Stimulated activated CD8-positive, alpha-beta memory T cell treated with anti-CD3 and anti-CD28 coated beads, Interleukin-7, amount 100 ng/mL, for 1 hour (primary cell): ENCODE data around the gene CNDP1.
A peak's percentile ranks its signal among the peaks of the same experiment; 100 is the strongest.
"Not testable (repeated sequence)": the region's sequence is repeated elsewhere in the genome, so short reads cannot be mapped to it uniquely, and the experiment has no call there.

Experiments
- DNase-seq, 2 donors: peaks; one replicate each; pipeline ENCODE4 v3.0.0-alpha.2; 2020; ENCODE audit warnings: low read depth in 2 of 2

The CNDP1 gene

DNA sequence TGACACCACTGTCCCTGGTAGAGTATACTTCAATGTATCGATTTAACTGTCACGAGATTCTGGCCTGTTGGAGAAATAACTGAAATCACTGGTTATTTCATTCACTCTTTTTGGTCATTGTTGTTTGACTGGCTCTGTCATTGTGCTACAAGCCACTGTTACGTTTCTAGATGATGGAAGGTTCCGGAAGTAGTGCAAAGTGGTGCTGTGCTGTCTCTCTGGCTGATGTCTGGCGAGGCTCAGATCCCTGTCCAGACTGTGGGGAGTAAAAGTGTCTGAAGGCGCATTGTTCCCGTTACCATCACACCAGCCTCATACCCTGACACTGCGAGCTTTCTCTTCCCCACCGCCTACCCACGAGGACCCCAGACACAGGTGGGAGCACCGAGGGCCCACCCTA, 11.7 kb downstream of the CNDP1 start:
- no peak for DNase-seq

DNA sequence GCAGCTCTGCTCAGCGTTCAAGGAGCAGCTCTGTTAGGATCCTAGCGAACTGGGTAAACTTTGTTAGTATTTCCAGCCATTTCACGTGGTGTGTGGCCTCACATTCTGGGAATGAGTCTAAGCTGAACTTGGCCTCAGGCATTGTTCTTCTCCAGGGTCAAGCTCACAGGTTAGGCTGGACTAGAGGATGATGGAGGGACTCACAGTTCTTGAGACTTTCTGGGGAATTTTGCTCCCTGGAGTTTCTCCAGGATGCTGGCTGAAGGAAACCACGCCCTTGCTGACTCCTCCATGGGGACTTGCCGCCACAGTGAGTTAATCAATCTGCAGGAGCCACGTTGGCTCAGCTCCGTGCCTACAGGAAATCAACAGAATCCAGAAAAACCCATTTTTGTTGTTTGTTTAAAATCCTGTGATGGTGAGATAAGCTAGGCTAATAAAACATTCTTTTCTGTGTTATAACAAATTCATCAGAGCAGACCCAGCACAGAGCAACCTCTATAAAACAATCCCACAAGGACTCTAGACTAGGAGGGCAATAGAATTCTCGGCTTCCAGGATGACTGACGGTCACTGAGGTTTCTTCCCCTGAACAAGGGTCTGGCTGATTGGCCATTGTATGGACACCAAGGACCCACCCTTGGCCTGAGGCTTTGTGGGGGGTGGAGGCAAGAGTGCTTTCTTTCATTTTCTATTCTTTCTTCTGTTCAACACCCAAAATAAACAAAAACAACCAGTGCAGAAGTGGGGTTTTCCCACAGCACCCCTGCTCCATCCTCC, 12.6 kb downstream of the CNDP1 start:
- DNase-seq = no peak

DNA sequence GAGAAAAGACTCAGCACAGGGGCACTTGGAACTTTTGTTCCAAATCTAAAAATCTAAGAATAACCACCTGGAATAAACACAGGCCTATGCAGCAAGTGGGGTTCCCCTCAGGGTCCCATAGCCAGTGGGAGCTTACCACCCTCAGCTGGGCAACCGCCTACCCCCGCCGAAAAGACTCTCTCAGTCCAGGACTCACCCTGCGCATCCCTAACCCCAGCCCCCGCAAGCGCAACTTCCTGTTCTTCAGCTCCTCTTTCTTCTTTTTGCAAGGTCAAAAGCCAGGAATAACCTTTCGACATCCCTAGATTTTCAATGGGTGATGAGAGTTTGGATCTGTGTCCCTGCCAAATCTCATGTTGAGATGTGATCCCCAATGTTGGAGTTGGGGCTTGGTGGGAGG, 13.6 kb downstream of the CNDP1 start:
- DNase-seq = no peak

DNA sequence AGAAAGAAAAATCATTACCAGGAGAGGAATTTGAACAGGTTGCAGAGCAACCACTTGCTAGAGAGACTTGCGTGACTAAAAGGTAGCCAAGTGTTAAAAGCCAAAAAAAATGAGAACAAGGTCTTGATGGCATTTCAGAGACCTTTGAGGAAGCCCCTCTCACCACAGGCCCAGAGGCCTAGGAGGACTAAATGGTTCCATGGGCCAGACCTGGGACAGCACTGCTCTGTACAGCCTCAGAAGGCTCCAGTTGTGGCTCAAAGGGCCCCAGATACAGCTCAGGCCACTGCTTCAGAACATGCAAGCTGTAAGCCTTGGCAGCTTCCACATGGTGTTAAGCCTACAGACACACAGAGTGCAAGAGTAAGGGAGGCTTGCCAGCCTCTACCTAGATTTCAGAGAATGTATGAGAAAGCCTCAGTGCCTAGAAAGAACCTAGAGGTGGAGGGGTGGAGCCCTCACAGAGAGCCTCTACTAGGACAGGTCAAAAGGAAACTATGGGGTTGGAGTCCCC, 15.3 kb downstream of the CNDP1 start:
- DNase-seq = no peak

DNA sequence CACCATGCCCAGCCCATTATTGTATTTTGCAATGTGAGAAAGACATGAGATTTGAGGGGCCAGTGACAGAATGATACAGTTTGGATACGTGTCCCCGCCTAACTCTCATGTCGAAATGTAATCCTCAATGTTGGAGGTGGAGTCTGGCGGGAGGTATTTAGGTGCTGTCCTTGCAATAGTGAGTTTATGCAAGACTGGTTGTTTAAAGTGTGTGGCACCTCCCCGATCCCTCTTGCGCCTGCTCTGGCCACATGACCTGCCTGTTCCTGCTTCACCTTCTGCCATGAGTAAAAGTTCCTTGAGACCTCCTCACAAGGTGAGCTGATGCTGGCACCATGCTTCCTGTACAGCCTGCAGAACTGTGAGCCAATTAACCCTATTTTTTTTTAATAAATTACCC, 16.6 kb downstream of the CNDP1 start:
- DNase-seq = no peak

DNA sequence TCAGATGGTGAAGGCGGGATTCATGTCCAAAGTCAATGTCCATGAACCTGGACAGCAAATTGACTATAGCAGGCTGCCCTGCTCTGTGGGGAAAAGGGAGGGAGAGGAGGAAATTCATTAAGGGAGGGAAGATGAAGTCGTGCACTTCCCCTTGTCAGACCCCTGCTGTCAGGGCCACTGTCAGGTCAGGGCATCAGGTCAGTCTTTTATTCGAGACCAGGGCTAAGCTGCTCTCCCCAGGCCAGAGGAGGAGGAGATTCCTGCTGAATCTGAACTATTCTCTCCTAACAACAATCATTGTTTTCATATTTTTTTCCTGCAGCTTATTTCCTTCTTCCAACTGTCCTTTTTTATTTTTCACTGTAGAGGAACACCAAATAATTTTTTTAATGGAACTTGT, 17.2 kb downstream of the CNDP1 start:
- no peak for DNase-seq

DNA sequence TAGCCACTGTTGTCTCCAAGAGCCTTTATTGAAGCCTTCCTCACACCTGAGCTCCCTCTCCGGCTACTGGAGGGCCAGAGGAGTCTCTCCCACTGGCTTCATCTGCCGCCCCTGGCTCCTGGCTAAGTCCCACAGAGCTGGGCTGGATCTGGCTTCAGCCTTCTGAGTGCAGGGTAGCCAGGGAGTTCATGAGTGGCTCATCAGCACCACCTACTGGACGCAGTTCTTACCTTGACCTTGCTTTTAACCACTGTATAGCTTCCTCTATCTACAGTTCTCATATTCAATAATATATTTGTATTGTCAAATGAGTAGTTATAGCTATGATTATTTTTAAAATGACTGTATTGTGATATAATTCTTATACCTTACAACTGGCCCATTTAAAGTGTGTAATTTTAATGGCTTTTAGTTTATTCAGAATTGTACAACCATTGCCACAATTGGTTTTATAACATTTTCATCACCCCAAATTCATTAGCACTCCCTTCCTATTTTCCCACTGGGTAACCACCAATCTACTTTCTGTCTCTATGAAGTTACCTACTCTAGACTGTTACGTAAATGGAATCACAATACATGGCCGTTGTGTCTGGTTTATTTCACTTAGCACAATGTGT, 17.7 kb downstream of the CNDP1 start:
- peak; percentile 43 to 62 for DNase-seq

DNA sequence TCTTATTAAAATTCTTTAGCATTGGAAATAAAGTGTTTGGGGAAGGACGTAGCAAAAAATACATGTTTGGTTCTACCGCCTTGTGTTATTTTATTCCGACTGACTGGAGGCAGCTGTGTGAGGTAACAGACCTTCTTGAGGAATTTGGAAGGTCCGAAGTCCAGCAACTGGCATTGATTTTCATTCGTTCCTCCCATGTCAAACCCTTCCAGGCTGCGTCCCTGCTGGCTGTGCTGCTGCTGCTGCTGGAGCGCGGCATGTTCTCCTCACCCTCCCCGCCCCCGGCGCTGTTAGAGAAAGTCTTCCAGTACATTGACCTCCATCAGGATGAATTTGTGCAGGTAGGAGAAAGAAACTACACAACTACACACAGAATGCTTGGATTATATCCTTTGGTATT, 21.8 kb downstream of the CNDP1 start:
- no peak for DNase-seq

DNA sequence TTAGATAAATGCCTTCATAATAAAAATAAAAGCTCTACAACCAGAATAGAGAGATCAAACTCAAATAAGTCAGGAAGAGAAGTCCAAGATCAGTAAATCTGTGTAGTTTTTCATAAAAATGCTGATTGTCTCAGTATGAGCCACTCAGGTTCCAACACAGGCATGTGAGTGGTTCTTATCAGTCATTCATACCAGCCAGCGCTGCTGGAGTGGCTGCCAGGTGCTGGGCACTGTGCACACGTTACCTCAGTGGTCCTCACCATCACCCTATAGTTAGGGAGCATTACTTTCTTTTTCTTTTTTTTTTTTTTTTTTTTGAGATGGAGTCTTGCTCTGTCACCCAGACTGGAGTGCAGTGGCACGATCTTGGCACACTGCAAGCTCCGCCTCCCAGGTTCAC, 23.8 kb downstream of the CNDP1 start:
- DNase-seq = no peak

DNA sequence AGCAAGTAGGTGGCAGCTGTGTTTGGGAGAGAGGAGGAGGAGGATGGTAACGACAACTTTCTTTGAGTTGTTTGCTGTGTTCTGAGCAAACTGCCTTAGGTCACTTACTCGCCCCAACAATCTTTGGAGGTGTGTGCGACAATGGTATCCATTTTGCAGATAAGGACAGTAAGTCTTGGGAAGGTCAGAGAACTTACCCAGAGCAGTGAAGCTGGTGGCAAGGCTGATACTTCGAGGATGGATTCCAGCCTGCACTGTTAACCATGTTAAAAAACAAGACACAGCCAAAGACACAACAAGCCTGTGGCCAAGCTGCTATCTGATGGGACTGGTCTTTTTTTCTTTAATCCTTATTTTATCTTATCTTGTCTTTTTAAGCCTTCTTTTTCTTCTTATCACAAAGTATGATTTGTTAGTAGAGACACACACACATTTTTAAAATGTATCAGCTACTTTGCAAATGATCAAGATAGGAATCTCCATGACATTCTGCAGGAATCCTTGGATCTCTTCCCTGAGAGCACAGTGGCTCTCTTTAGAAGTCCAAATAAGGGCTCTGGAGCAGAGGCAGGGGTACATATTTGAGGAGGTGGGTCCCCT, 27.9 kb downstream of the CNDP1 start:
- DNase-seq = no peak

DNA sequence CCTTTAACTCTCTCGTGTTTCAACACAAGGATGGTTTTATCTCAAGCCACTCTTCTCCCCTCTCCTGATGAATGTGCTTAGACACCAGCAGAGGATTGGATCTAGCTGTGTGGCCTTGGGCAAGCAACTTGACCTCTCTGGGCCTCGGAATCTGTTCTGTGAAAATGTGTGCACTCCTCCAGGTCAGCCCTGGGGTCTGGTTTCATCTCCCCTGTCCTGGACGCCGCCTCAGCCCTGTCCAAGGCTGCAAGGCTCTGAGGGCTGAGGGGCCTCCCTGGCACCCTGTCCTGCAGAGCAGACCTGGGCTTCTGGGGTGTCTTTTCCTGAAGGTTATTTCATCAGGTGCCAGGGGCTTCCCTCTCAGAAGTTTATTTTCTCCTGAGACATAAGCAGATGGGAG, 28.5 kb downstream of the CNDP1 start:
- DNase-seq = no peak

DNA sequence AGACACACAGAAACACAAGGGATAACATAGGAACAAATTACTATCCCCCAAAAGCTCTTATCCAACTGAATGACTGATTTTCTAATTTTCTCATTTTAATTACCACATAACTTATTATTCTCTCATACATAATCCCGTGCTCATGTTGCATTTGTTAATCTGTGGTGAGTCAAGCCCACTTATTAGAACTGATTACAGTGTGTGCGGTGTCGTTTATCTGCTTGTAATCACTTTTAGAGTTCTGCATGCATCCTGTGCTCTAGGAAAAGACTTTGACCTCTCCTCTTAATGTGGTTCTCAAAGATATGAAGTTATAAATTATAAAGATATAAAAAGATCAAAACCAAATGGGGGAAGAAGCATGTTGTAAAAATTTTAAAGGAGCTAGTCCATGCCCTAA, 29.7 kb downstream of the CNDP1 start:
- DNase-seq = no peak

DNA sequence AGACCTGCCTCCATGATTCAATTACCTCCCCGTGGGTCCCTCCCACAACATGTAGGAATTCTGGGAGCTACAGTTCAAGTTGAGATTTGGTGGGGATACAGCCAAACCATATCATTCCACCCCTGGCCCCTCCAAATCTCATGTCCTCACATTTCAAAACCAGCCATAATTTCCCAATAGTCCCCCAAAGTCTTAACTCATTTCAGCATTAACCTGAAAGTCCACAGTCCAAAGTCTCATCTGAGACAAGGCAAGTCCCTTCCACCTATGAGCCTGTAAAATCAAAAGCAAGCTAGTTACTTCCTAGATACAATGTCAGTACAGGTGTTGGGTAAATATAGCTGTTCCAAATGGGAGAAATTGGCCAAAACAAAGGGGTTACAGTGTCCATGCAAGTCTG, 30.9 kb downstream of the CNDP1 start:
- DNase-seq = not testable (repeated sequence)

DNA sequence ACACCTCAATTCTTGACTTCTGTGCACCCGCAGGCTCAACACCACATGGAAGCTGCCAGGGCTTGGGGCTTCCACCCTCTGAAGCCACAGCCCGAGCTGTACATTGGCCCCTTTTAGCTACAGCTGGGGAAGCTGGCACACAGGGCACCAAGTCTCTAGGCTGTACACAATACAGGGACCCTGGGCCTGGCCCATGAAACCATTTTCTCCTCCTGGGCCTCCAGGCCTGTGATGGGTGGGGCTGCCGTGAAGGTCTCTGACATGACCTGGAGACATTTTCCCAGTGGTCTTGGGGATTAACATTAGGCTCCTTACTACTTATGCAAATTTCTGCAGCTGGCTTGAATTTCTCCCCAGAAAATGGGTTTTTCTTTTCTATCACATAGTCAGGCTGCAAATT, 31.7 kb downstream of the CNDP1 start:
- DNase-seq = not testable (repeated sequence)

DNA sequence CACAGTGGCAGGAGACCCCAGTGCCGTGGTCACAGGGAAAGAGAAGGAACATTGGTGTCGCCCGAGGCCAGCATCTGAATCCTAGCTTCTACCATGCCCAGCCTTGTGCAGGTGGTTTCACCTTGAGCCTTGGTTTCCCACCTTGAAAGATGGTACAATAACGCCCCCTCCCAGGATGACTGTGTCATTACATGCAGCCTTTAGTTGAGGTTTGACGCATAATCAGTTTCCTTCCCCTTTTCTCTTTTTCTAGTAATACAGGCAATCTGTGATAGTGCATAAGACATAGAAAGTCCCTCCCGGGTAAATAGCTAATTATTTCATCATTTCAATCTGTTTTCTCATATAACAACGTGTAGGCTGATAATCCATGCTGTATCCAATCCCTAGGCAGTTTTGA, 33.5 kb downstream of the CNDP1 start:
- no peak for DNase-seq

DNA sequence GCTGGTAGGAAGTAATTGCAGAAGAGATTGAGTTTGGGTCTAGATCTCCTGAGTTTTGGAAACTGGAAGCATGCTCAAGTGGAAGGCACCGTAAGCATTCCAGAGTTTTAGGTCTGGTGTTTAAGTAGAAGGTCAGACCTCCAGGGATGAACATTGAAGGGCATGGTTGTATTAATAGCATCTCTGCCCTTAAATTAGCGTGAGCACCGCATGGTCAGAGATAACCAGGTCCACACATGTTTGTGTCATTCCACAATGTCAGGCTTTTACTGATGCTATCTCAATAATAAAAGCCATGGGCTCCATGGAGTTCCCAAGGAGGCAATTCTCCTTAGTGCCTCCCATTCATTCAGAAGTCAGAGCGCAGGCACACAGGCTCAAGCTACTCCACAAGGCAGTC, 35.1 kb downstream of the CNDP1 start:
- DNase-seq = no peak

DNA sequence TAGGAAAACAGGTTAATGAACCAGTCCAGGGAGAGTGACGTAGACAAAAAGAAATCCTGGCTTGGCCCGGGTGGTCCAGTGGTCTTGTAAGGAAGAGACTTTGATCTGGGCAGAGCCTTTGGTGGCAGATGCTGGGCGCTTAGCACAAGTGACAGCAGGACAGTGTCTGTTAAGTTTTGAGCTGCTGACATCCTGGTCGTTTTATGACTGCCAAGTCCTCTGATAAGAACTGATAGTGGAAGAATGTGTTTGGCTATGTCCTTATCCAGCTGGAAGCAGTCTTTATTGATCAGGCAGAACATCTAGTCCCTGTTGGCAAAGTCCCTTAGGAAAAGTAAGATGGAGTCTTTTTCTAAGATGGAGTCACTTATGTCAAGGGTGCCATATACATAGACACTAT, 36.0 kb downstream of the CNDP1 start:
- DNase-seq = no peak

DNA sequence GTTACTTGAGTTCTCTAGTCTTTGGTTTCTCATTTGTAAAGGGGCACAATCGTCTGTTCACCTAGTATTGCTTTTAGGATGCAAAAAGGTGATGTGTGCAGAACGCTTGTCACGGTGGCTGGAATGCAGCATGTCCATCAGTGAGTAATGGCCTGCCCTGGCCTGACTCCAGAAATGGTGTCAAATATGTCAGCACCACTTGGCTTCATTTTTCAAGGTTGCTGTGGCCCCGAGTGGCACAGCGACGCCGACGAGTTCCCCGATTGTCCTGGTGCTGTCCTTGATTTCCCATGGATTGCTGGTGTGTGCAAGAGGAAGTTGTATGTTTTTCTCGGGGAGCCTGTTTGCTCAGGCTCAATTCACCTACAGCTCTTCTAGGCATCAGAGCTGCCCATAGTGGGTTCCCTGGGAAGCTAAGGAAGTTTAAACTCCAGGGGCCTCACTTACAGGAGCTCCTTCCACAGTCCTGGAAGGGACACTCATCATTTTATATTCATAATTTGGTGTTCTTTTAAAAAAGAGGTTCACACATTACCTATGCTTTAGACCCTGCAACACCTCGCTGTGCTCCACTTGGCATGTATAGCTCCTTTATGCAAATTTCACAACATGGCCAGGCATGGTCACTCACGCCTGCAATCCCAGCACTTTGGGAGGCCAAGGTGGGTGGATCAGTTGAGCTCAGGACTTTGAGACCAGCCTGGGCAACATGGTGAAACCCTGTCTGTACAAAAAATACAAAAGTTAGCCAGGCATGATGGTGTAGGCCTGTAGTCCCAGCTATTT, 37.8 kb downstream of the CNDP1 start:
- DNase-seq = no peak

DNA sequence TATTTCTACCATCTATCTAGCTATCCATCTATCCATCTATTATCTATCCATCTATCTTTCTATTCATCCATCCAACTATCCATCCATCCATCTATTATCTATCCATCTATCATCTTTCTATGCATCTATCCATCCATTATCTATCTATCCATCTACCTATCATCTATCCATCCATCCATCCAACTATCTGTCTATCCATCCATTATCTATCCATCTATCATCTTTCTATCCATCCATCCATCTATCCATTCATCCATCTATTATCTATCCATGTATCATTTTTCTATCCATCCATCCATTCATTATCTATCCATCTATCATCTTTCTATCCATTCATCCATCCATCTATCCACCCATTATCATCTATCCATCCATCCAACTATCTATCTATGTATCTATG, 38.8 kb downstream of the CNDP1 start:
- DNase-seq = no peak

DNA sequence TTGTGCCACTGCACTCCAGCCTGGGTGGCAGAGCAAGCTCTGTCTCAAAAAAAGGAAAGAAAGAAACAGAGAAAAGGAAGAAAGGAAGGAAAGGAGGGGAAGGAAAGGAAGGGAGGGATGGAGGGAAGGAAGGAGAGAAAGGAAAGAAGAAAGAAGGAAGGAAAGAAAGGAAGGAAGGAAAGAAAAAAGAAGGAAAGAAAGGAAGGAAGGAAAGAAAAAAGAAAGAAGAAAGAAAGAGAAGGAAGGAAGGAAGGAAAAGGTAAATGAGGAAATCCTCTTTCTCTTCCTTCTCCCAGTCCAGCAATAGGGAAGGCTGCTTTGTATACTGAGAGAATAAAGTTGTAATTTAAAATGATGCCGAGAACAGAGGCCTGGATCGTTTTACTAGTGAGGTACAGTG, 40.6 kb downstream of the CNDP1 start:
- no peak for DNase-seq

DNA sequence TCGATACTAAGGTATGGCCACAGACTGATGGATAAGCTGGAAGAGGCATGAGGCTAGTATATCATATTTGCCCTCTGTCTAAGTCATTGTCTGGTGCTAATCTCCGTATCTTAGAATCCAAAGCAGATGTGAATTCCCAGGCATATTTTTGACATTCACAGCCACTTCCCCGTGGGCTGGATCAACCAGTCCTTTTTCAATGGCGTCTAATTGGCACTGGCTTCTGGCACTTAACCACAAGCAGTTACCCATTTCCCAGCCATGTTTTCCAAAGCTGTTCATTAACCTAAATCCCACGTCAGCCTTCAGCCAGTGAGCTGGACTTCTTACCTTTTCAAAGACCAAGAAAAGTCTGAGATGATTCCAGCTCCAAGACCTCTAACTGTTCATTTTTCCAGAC, 42.7 kb downstream of the CNDP1 start:
- DNase-seq = no peak

DNA sequence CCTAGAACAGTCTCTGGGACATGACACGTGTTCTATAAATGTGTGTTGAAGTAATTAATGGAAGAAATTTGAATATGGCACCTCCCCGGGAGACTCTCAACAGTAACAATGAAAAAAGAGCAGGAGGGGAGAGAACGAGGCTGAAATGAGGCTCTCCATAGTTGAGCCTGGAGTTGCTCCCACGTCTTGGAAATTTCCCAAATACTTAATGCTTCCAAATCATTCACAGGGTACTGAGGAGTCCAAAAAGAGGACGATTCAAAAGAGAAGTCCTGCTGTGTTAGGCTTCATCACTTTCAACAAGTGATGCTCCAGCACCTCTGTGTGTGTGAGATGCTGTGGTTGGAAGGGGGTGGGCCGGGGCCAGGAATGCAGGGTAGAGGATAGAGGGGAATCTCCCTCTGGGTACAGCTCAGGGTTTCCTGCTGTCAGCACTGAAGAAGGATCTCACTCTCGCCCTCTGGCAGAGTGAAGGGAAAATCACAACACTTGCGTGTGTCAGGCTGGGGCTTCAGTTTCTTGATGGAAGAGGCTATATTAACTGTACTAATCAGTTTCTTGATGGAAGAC, 45.3 kb downstream of the CNDP1 start:
- DNase-seq = no peak
